ENCODE measurements around the gene TNFAIP8L1. TPM values are rescaled to one million over a fixed set of nuclear protein-coding genes. Genes with fewer than 3 reads are reported as not detected.

TNFAIP8L1 gene
- total and polyA plus RNA-seq, 7 donors = 3.7 to 25.2 (median 18.9) TPM

DNA sequence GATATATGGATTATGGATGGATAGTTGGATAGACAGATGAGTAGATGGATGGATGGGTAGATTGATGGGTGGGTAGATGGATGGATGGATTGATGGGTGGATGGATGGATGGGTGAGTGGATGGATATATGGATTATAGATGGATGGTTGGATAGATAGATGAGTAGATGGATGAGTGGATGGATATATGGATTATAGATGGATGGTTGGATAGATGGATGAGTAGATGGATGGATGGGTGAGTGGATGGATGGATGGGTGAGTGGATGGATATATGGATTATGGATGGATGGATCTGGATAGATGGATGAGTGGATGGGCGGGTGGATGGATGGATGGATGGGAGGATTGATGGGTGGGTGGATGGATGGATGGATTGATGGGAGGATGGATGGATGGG is 36.4 kb upstream of the TNFAIP8L1 start:
- H3K4me3 ChIP-seq = no peak overlapping the region
- no peak overlapping the region for H3K27ac ChIP-seq
- H3K9me3 ChIP-seq = no peaks in the 10 kb centered on the region
- no peak for DNase-seq
- 95% methylated on average over 1 of the region's 1 CpG for WGBS, 2 donors
- H3K27me3 ChIP-seq = peaks cover 26 to 73% (median 48%) of the 10 kb centered on the region in 3 donors
- peaks cover 0 to 12% (median 10%) of the 10 kb centered on the region in 4 donors for H3K4me1 ChIP-seq
- H3K36me3 ChIP-seq = no peaks in the 10 kb centered on the region
- TF ChIP-seq EP300 (IDR thresholded peaks at IDR 0.05) = no peak
- TF ChIP-seq POLR2AphosphoS5 (IDR thresholded peaks at IDR 0.05) = no peak
- no peak for TF ChIP-seq CTCF (IDR thresholded peaks at IDR 0.05)
- TF ChIP-seq POLR2A (IDR thresholded peaks at IDR 0.05) = no peak
- intact Hi-C loops (cut with DNase I) = no loop called here

GRCh38 chr19:4604912-4605311 is 34.4 kb upstream of the TNFAIP8L1 start:
- TF ChIP-seq CTCF (IDR thresholded peaks at IDR 0.05) = no peak
- TF ChIP-seq EP300 (IDR thresholded peaks at IDR 0.05) = no peak
- no peak for TF ChIP-seq POLR2A (IDR thresholded peaks at IDR 0.05)
- TF ChIP-seq POLR2AphosphoS5 (IDR thresholded peaks at IDR 0.05) = no peak
- no peak overlapping the region for H3K27ac ChIP-seq
- peaks cover 10 to 53% (median 32%) of the 10 kb centered on the region in 3 donors for H3K27me3 ChIP-seq
- intact Hi-C loops (cut with DNase I) = no loop called here
- H3K4me3 ChIP-seq = no peak overlapping the region
- DNase-seq = no peak
- peaks cover 0 to 6% (median 5%) of the 10 kb centered on the region in 4 donors for H3K4me1 ChIP-seq
- H3K36me3 ChIP-seq = no peaks in the 10 kb centered on the region
- no peaks in the 10 kb centered on the region for H3K9me3 ChIP-seq
- 47 to 73% methylated on average over 6 of the region's 6 CpGs for WGBS, 2 donors

DNA sequence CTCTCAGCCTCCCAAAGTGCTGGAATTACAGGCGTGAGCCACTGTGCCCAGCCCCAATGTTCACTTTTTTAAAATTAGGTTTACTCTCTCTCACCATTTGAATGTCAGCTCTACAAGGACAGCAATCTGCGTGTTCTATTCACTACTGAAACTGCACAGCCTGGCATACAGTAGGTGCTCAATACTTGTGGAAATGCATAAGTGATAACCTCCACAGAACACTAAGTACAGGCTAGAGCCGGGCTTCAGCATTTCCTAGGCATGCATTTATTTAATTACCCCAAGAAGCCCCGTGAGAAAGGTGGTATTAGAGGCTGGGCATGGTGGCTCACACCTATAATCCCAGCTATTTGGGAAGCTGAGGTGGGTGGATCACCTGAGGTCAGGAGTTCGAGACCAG is 33.1 kb upstream of the TNFAIP8L1 start:
- no peak overlapping the region for H3K27ac ChIP-seq
- no peaks in the 10 kb centered on the region for H3K9me3 ChIP-seq
- H3K36me3 ChIP-seq = no peaks in the 10 kb centered on the region
- TF ChIP-seq POLR2AphosphoS5 (IDR thresholded peaks at IDR 0.05) (no peak), CTCF (IDR thresholded peaks at IDR 0.05) (no peak), POLR2A (IDR thresholded peaks at IDR 0.05) (no peak), EP300 (IDR thresholded peaks at IDR 0.05) (no peak)
- intact Hi-C loops (cut with DNase I) = no loop called here
- peaks cover 0 to 6% (median 5%) of the 10 kb centered on the region in 4 donors for H3K4me1 ChIP-seq
- WGBS, 2 donors = 55 to 74% methylated on average over 5 of the region's 5 CpGs
- H3K4me3 ChIP-seq = no peak overlapping the region
- peaks cover 10 to 42% (median 23%) of the 10 kb centered on the region in 3 donors for H3K27me3 ChIP-seq
- no peak for DNase-seq

DNA sequence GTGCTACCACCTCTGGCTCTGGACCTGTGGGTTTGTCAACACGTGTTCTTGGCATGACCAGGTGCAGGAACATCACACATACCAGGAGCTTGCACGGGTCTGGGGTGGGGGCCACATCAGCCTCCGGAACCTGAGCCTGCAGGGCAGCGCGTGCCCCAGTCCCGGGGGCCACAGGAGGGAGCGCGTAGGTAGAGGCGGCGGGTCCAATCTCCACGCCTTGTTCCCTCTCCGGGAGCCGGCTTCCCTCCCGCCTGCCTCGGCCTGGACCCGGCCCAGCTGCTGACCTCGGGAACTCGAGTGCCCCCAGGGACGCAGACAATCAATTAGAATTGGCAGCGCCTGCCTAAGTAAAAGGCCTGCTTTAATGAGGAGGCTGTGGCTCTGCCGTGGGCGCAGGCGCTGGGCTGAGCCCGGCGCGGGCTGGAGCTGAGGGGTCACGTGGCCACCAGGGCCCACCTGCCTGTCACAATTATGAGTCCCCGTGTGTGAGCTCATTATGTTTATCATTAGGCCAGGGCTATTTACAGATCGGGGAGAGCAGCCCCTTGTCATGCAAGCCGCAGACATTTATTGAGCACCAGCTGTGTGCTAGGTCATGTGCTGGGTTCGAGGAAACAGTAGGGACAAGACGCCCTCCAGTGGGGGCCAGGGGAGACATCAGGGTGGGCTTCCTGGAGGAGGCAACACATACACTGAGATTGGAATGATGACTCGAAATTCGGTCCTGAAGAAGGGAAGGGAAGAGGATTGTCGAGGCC is 32.2 kb upstream of the TNFAIP8L1 start:
- H3K4me1 ChIP-seq = peaks cover 0 to 6% (median 5%) of the 10 kb centered on the region in 4 donors
- H3K27ac ChIP-seq = no peak overlapping the region
- no peaks in the 10 kb centered on the region for H3K9me3 ChIP-seq
- DNase-seq = no peak
- intact Hi-C loops (cut with DNase I) = no loop called here
- no peaks in the 10 kb centered on the region for H3K36me3 ChIP-seq
- H3K4me3 ChIP-seq = no peak overlapping the region
- TF ChIP-seq CTCF (IDR thresholded peaks at IDR 0.05) (no peak), POLR2A (IDR thresholded peaks at IDR 0.05) (no peak), POLR2AphosphoS5 (IDR thresholded peaks at IDR 0.05) (no peak), EP300 (IDR thresholded peaks at IDR 0.05) (no peak)
- WGBS, 2 donors = 11 to 13% methylated on average over 35 of the region's 35 CpGs
- peaks cover 10 to 38% (median 20%) of the 10 kb centered on the region in 3 donors for H3K27me3 ChIP-seq
